CD14-positive monocyte (primary cell): Measurements from ENCODE around the gene HEMK1. TPM values are rescaled to one million over a fixed set of nuclear protein-coding genes. Genes with fewer than 3 reads are reported as not detected.

Experiments
- DNase-seq, 3 donors: peaks; one replicate each; pipeline ENCODE4 v3.0.0-alpha.2; 2011 to 2022
- H2AFZ ChIP-seq: 2 replicates; pipeline ENCODE4 v1.6.0; 2012; ENCODE audit warnings: mild to moderate bottlenecking, low read depth, low read length, inconsistent platforms; ENCODE audit not compliant: insufficient read depth, poor library complexity, severe bottlenecking
- H3K27ac ChIP-seq, 2 donors: 1 replicate in 1 of 2; 2 replicates in 1 of 2; pipeline ENCODE4 v1.5.1; 2012 to 2013; ENCODE audit warnings: low read length in 2 of 2, control low read depth in 1 of 2, inconsistent platforms in 1 of 2, low read depth in 1 of 2, mild to moderate bottlenecking in 1 of 2
- H3K27me3 ChIP-seq, 2 donors: one replicate each; pipeline versions ENCODE4 v1.6.0 to v1.6.1; 2011 to 2013; ENCODE audit warnings: low read length in 2 of 2; ENCODE audit not compliant: control insufficient read depth in 2 of 2, insufficient read depth in 2 of 2
- H3K36me3 ChIP-seq, 2 donors: replicated peaks in 1 of 2; 1 replicate in 1 of 2; 2 replicates in 1 of 2; pipeline versions ENCODE4 v1.5.1 to v1.6.1; 2012 to 2013; ENCODE audit warnings: low read length in 2 of 2, control low read depth in 1 of 2, inconsistent platforms in 1 of 2, mild to moderate bottlenecking in 1 of 2; ENCODE audit not compliant: insufficient read depth in 2 of 2, control insufficient read depth in 1 of 2
- H3K4me1 ChIP-seq, 2 donors: 1 replicate in 1 of 2; 2 replicates in 1 of 2; pipeline versions ENCODE4 v1.5.1 to v1.6.1; 2012 to 2013; ENCODE audit warnings: low read length in 2 of 2, control low read depth in 1 of 2, inconsistent platforms in 1 of 2, mild to moderate bottlenecking in 1 of 2, moderate library complexity in 1 of 2; ENCODE audit not compliant: insufficient read depth in 2 of 2, control insufficient read depth in 1 of 2
- H3K4me2 ChIP-seq: replicated peaks from 2 replicates; pipeline ENCODE3; 2012; ENCODE audit warnings: low read length, moderate library complexity, mild to moderate bottlenecking; ENCODE audit not compliant: poor library complexity, severe bottlenecking; ENCODE audit errors: extremely low read depth
- H3K4me3 ChIP-seq, 3 experiments: fragments of 200-600 bp in 1 of 3; sonication (generic) in 1 of 3; replicated peaks in 1 of 3; 1 replicate in 2 of 3; 2 replicates in 1 of 3; pipeline ENCODE4 v1.5.1; 2011 to 2013; ENCODE audit warnings: low read length in 3 of 3, mild to moderate bottlenecking in 3 of 3, control low read depth in 2 of 3, low read depth in 2 of 3, inconsistent platforms in 1 of 3, moderate library complexity in 1 of 3
- H3K79me2 ChIP-seq: 2 replicates; pipeline ENCODE4 v1.6.0; 2012; ENCODE audit warnings: mild to moderate bottlenecking, control low read depth, inconsistent platforms, low read length, moderate library complexity; ENCODE audit not compliant: insufficient read depth
- H3K9ac ChIP-seq: 2 replicates; pipeline ENCODE4 v1.6.0; 2017; ENCODE audit warnings: low read length, mild to moderate bottlenecking; ENCODE audit not compliant: insufficient read depth, poor library complexity, severe bottlenecking
- H3K9me3 ChIP-seq, 2 donors: replicated peaks in 1 of 2; 1 replicate in 1 of 2; 2 replicates in 1 of 2; pipeline versions ENCODE4 v1.5.1 to v1.6.1; 2012 to 2013; ENCODE audit warnings: low read length in 2 of 2, control low read depth in 1 of 2; ENCODE audit not compliant: control insufficient read depth in 1 of 2, insufficient read depth in 1 of 2
- H4K20me1 ChIP-seq: 2 replicates; pipeline ENCODE4 v1.6.0; 2012; ENCODE audit warnings: mild to moderate bottlenecking, low read length, control low read depth, moderate library complexity; ENCODE audit not compliant: insufficient read depth
- H3K27ac Mint-ChIP-seq, 7 donors: one replicate each; pipeline ENCODE4 v1.8.0; 2020; ENCODE audit warnings: mild to moderate bottlenecking in 7 of 7, mixed read lengths in 7 of 7, moderate library complexity in 6 of 7, inconsistent platforms in 2 of 7
- H3K27me3 Mint-ChIP-seq, 3 donors: one replicate each; pipeline ENCODE4 v1.8.0; 2021 to 2022; ENCODE audit warnings: low read depth in 3 of 3, mild to moderate bottlenecking in 3 of 3, mixed read lengths in 3 of 3, moderate library complexity in 3 of 3, inconsistent platforms in 1 of 3
- H3K36me3 Mint-ChIP-seq, 2 donors: one replicate each; pipeline ENCODE4 v1.8.0; 2020; ENCODE audit warnings: mixed read lengths in 2 of 2, inconsistent platforms in 1 of 2, mild to moderate bottlenecking in 1 of 2
- H3K4me1 Mint-ChIP-seq: one replicate; pipeline ENCODE4 v1.8.0; 2020; ENCODE audit warnings: mild to moderate bottlenecking, mixed read lengths
- H3K4me3 Mint-ChIP-seq, 2 donors: one replicate each; pipeline ENCODE4 v1.8.0; 2020; ENCODE audit warnings: mild to moderate bottlenecking in 2 of 2, mixed read lengths in 2 of 2, moderate library complexity in 1 of 2
- H3K9me3 Mint-ChIP-seq, 7 donors: one replicate each; pipeline ENCODE4 v1.8.0; 2020 to 2022; ENCODE audit warnings: mixed read lengths in 7 of 7, mild to moderate bottlenecking in 6 of 7, moderate library complexity in 6 of 7, inconsistent platforms in 2 of 7
- WGBS: methylation state at CpG from one replicate; pipeline ENCODE4 v1.1.5; 2013; ENCODE audit warnings: missing lambda C conversion rate; ENCODE audit not compliant: insufficient coverage; 5-methylcytosine and 5-hydroxymethylcytosine counted together
- intact Hi-C, 2 donors: fragments of 100-400 bp; cut with micrococcal nuclease; formaldehyde crosslinking; loops; one replicate each; pipeline versions ENCODE4 v1.15.0 to v1.15.1; 2023
- polyA plus RNA-seq, 3 donors: library from polyadenylated mRNA; depleted of rRNA in 1 of 3; unstranded in 2 of 3; stranded (reverse) in 1 of 3; fragments of 300-500 nt in 2 of 3; fragments of >200 nt in 1 of 3; fragmentation: Illumina TruSeq in 2 of 3; gene quantifications; 1 replicate in 2 of 3; 2 replicates in 1 of 3; pipeline ENCODE4 v1.2.3, GENCODE V29; 2012 to 2021
- TF ChIP-seq, protein P1 (sequence below): fragments of 200-600 bp; IDR thresholded peaks from one replicate; pipeline ENCODE4 v1.8.0; 2022; ENCODE audit warnings: antibody characterized with exemption, mild to moderate bottlenecking

The HEMK1 gene
- polyA plus RNA-seq, 3 donors, result 10.1 to 14.0 (median 12.1) TPM

DNA sequence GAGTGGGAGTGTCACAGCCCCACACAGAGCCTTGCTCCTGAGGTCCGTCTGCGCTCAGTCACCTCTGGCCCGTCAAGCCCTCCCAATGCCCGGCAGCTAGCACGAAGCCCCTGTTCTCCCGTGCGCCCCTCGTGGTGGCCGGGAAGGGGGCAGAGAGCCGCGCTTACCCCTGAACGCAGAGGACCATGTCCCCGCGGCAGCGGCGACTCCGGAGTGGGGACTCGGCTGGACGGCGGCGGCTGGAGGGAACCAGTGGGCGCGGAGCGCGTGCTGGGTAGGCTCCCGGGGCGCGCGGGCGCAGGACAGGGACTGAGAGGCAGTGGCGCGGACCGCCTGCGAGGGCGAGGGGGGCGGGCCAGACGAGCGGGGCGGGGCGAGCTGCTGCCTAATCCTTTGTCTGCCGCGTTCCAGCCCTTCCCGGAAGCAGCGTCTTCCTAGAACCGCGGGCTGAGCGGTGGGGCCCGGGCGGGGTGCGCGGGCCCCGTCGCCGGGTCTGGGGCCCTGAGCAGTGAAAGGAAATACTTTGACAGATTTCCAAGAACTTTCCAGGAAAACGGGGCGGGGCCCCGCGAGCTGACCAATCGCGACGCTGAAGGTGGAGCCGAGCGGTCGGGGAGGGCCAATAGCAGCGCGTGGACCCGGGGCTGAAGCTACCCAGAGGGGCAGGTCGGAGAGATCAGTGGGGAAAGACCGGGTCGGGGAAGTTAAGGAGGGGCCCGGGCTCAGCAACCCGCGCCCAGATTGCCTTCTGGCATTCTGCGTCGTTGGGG is 42.3 kb downstream of the HEMK1 start, which contains the start of gene CISH:
Gene CISH, minus strand, starts transcription at position 311 of the 770 bp plus-strand sequence. Its CDS starts 124 bp downstream, at position 187.
- Mint-ChIP-seq H3K27ac (peak within 1 kb of the TSS; percentile 83 to 96 (median 92)), H3K36me3 (peaks cover 20 to 25% of the 10 kb centered on the region in 2 donors), H3K4me3 (peak within 1 kb of the TSS; percentile 93 to 97), H3K27me3 (peaks cover 0 to 4% (median 0%) of the 10 kb centered on the region in 3 donors), H3K4me1 (peaks cover 78% of the 10 kb centered on the region), H3K9me3 (no peaks in the 10 kb centered on the region)
- H3K4me3 ChIP-seq, result peak within 1 kb of the TSS; percentile 66 to 93 (median 82)
- peak; percentile 86 to 90 (median 88) for DNase-seq
- peak within 1 kb of the TSS; percentile 69 to 83 for H3K27ac ChIP-seq
- no peaks in the 10 kb centered on the region for H3K9me3 ChIP-seq
- peaks cover 55% of the 10 kb centered on the region for H3K79me2 ChIP-seq
- under 1% methylated on average over 73 of the region's 75 CpGs for WGBS
- TF ChIP-seq, protein P1, sequence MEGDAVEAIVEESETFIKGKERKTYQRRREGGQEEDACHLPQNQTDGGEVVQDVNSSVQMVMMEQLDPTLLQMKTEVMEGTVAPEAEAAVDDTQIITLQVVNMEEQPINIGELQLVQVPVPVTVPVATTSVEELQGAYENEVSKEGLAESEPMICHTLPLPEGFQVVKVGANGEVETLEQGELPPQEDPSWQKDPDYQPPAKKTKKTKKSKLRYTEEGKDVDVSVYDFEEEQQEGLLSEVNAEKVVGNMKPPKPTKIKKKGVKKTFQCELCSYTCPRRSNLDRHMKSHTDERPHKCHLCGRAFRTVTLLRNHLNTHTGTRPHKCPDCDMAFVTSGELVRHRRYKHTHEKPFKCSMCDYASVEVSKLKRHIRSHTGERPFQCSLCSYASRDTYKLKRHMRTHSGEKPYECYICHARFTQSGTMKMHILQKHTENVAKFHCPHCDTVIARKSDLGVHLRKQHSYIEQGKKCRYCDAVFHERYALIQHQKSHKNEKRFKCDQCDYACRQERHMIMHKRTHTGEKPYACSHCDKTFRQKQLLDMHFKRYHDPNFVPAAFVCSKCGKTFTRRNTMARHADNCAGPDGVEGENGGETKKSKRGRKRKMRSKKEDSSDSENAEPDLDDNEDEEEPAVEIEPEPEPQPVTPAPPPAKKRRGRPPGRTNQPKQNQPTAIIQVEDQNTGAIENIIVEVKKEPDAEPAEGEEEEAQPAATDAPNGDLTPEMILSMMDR, result no peak
- H4K20me1 ChIP-seq, result peaks cover 44% of the 10 kb centered on the region
- H3K9ac ChIP-seq, result peak within 1 kb of the TSS; percentile 79
- H2AFZ ChIP-seq, result peak within 1 kb of the TSS; percentile 70
- no peaks in the 10 kb centered on the region for H3K27me3 ChIP-seq
- peaks cover 16 to 20% of the 10 kb centered on the region in 2 donors for H3K36me3 ChIP-seq
- intact Hi-C loops, result loop anchor here (1.0 to 5.0 kb wide), 3 partner anchors 39 to 776 kb away; partner anchors contain the start of genes CYB561D2 (in 1 of the 2), MANF (in 1 of the 2) and NPRL2 (in 1 of the 2)
- H3K4me1 ChIP-seq, result peaks cover 72 to 86% of the 10 kb centered on the region in 2 donors
- H3K4me2 ChIP-seq, result peak within 1 kb of the TSS; percentile 96

DNA sequence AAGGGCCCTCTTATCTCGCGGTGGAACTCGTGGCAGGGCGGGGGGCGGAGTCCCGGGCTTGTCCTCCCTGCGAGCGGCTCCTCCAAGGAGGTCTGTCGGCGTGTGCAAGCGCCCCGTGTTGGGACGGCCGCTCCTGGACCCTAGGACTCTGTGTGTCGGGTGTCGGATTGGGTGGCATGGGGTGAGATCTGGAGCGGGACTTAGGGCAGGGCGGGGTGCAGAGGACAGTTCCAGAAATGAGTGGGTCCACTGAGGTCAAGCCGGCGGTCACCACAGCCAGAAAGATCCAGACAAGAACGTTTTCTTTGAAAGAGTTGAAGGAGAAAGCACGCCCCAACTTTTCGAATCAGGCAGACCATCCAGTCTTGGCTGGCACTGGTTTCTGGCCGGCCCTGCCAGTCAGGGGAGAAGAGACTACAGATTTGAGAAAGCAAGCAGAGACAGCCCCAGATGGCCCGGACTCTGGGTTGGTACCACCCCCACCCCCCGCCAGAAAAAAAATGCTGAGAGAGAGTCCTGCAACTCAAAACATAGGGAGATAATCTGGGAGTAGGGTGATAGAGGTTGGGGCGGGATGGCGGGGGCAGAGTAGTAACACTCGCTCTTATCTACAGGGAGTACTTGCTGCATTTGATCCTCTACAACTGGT is 43.0 kb downstream of the HEMK1 start:
- Histone ChIP-seq H3K9me3 (no peaks in the 10 kb centered on the region), H2AFZ (peak overlapping the region; percentile 70), H3K27ac (peak overlapping the region; percentile 43 to 83), H3K9ac (peak overlapping the region; percentile 79), H3K4me2 (peak overlapping the region; percentile 96), H3K36me3 (peaks cover 9 to 12% of the 10 kb centered on the region in 2 donors), H4K20me1 (peaks cover 37% of the 10 kb centered on the region), H3K4me3 (peak overlapping the region; percentile 66 to 93 (median 82)), H3K27me3 (no peaks in the 10 kb centered on the region), H3K4me1 (peaks cover 66 to 83% of the 10 kb centered on the region in 2 donors), H3K79me2 (peaks cover 52% of the 10 kb centered on the region)
- 13% methylated on average over 26 of the region's 29 CpGs for WGBS
- TF ChIP-seq, protein P1, result no peak
- Mint-ChIP-seq H3K36me3 (peaks cover 14 to 18% of the 10 kb centered on the region in 2 donors), H3K4me1 (peaks cover 74% of the 10 kb centered on the region), H3K4me3 (peak overlapping the region; percentile 93 to 97), H3K9me3 (no peaks in the 10 kb centered on the region), H3K27ac (peak overlapping the region; percentile 83 to 94 (median 91)), H3K27me3 (peaks cover 0 to 3% (median 0%) of the 10 kb centered on the region in 3 donors)
- no peak for DNase-seq
- intact Hi-C loops, result loop anchor here (1.0 to 5.0 kb wide), 3 partner anchors 40 to 775 kb away; partner anchors contain the start of genes CYB561D2 (in 1 of the 2), MANF (in 1 of the 2) and NPRL2 (in 1 of the 2)
